NCI-H2196 (cell line): ENCODE results near the gene TBC1D7.

ENCODE experiments used
- DNase-seq: peaks from one replicate; lab custom pipeline; 2025; ENCODE audit not compliant: unreplicated experiment; lab: John Stamatoyannopoulos, UW

TBC1D7 gene

GRCh38 chr6:13273931-13274706, 54.2 kb downstream of the TBC1D7 start:
- DNase-seq: no peak

- no peak for DNase-seq
These were observed 55.0 kb downstream of the TBC1D7 start for GRCh38 chr6:13273202-13273930.

- no peak for DNase-seq
These were observed 55.9 kb downstream of the TBC1D7 start for GRCh38 chr6:13272131-13273046.

- DNase-seq: no peak
These were observed 59.3 kb downstream of the TBC1D7 start for GRCh38 chr6:13268913-13269518.

GRCh38 chr6:13267142-13267651, 61.1 kb downstream of the TBC1D7 start:
- no peak for DNase-seq

GRCh38 chr6:13263669-13264068, 64.7 kb downstream of the TBC1D7 start:
- DNase-seq: no peak

- no peak for DNase-seq
These were observed 65.8 kb downstream of the TBC1D7 start for GRCh38 chr6:13262302-13263230.

- no peak for DNase-seq
These were observed 66.8 kb downstream of the TBC1D7 start for GRCh38 chr6:13261464-13261994.

GRCh38 chr6:13260831-13261230, 67.5 kb downstream of the TBC1D7 start:
- DNase-seq: no peak

GRCh38 chr6:13260101-13260598, 68.2 kb downstream of the TBC1D7 start:
- DNase-seq: no peak

- no peak for DNase-seq
These were observed 68.9 kb downstream of the TBC1D7 start for GRCh38 chr6:13259393-13259792.

- no peak for DNase-seq
These were observed 71.9 kb downstream of the TBC1D7 start for GRCh38 chr6:13256266-13257001.
